Colonic mucosa (tissue), 4 donors: ENCODE results near the gene DEK. TPM values are rescaled to one million over a fixed set of nuclear protein-coding genes. Genes with fewer than 3 reads are reported as not detected.

ENCODE experiments used
- DNase-seq: peaks from one replicate; pipeline ENCODE4 v3.0.0-alpha.2; 2020
- H3K27ac ChIP-seq: fragments of 200-600 bp; one replicate; pipeline ENCODE4 v1.8.0; 2021
- H3K27me3 ChIP-seq: fragments of 200-600 bp; one replicate; pipeline ENCODE4 v1.8.0; 2021
- H3K36me3 ChIP-seq: fragments of 200-600 bp; one replicate; pipeline ENCODE4 v1.8.0; 2021
- H3K4me1 ChIP-seq: fragments of 200-600 bp; one replicate; pipeline ENCODE4 v1.8.0; 2021; ENCODE audit warnings: mild to moderate bottlenecking
- H3K4me3 ChIP-seq: fragments of 200-600 bp; one replicate; pipeline ENCODE4 v1.8.0; 2021
- H3K9ac ChIP-seq, 2 donors: one replicate each; pipeline ENCODE4 v1.7.0; 2013; ENCODE audit warnings: control low read depth in 2 of 2, low read depth in 2 of 2, low read length in 2 of 2
- H3K9me3 ChIP-seq: fragments of 200-600 bp; one replicate; pipeline ENCODE4 v1.8.0; 2021
- CTCF ChIP-seq: fragments of 200-600 bp; IDR thresholded peaks from one replicate; pipeline ENCODE4 v1.8.0; 2022; ENCODE audit warnings: antibody characterized with exemption, mild to moderate bottlenecking
- intact Hi-C: fragments of 100-400 bp; cut with DNase I; formaldehyde crosslinking; loops from one replicate; pipeline ENCODE4 v1.14.1; 2022
- total RNA-seq, 2 donors: library from RNA; stranded (reverse); fragmentation: NEBNext Ultra II Directional in 1 of 2; extraction: Animal tissue kit (Norgen Biotek cat#: 25700) in 1 of 2; gene quantifications; one replicate each; pipeline ENCODE4 v1.2.1, GENCODE V29; 2021
- donor health status: healthy.
- donor health status: DM: no; HTN: no; CAD: no.
- donor health status: DM: no; HTN: no; CAD: no.

The DEK gene
- total RNA-seq, 2 donors from 2014 or later: 113 to 145 TPM

- Histone ChIP-seq H3K4me3 (no peak overlapping the region), H3K36me3 (peaks cover under 1% of the 10 kb centered on the region), H3K27ac (no peak overlapping the region), H3K27me3 (no peaks in the 10 kb centered on the region), H3K4me1 (peaks cover 4% of the 10 kb centered on the region), H3K9me3 (no peaks in the 10 kb centered on the region), H3K9ac (no peak overlapping the region)
- intact Hi-C loops: no loop called here
- no peak for DNase-seq
- no peak for TF ChIP-seq CTCF
These were observed 3.8 kb downstream of the DEK start for GRCh38 chr6:18260448-18261106.

GRCh38 chr6:18259675-18260447, 4.5 kb downstream of the DEK start:
- H3K4me3 ChIP-seq: no peak overlapping the region
- TF ChIP-seq CTCF: no peak
- no peaks in the 10 kb centered on the region for H3K27me3 ChIP-seq
- H3K27ac ChIP-seq: no peak overlapping the region
- intact Hi-C loops: no loop called here
- H3K4me1 ChIP-seq: peaks cover 4% of the 10 kb centered on the region
- H3K9me3 ChIP-seq: no peaks in the 10 kb centered on the region
- H3K36me3 ChIP-seq: peaks cover 8% of the 10 kb centered on the region
- no peak overlapping the region for H3K9ac ChIP-seq
- DNase-seq: no peak

GRCh38 chr6:18254793-18255192, 9.5 kb downstream of the DEK start:
- H3K27ac ChIP-seq: no peak overlapping the region
- H3K4me3 ChIP-seq: no peak overlapping the region
- peaks cover 8% of the 10 kb centered on the region for H3K36me3 ChIP-seq
- H3K9me3 ChIP-seq: no peaks in the 10 kb centered on the region
- H3K9ac ChIP-seq: no peak overlapping the region
- intact Hi-C loops: no loop called here
- H3K4me1 ChIP-seq: no peaks in the 10 kb centered on the region
- DNase-seq: no peak
- TF ChIP-seq CTCF: no peak
- H3K27me3 ChIP-seq: no peaks in the 10 kb centered on the region

- TF ChIP-seq CTCF: no peak
- Histone ChIP-seq H3K36me3 (peaks cover 8% of the 10 kb centered on the region), H3K27ac (no peak overlapping the region), H3K9ac (no peak overlapping the region), H3K27me3 (no peaks in the 10 kb centered on the region), H3K4me1 (no peaks in the 10 kb centered on the region), H3K4me3 (no peak overlapping the region), H3K9me3 (no peaks in the 10 kb centered on the region)
- DNase-seq: no peak
- intact Hi-C loops: no loop called here
These were observed 10.7 kb downstream of the DEK start for GRCh38 chr6:18253635-18254034.

- Histone ChIP-seq H3K4me3 (no peak overlapping the region), H3K27ac (no peak overlapping the region), H3K9ac (no peak overlapping the region), H3K4me1 (peaks cover 4% of the 10 kb centered on the region), H3K9me3 (no peaks in the 10 kb centered on the region), H3K27me3 (no peaks in the 10 kb centered on the region), H3K36me3 (no peaks in the 10 kb centered on the region)
- no peak for DNase-seq
- no peak for TF ChIP-seq CTCF
- intact Hi-C loops: no loop called here
These were observed 15.1 kb downstream of the DEK start for GRCh38 chr6:18249271-18249670.
